Muscle of leg (tissue), 16 donors: Measurements from ENCODE around the gene PSMA5. TPM values are rescaled to one million over a fixed set of nuclear protein-coding genes. Genes with fewer than 3 reads are reported as not detected.
"Not testable (repeated sequence)": the region's sequence is repeated elsewhere in the genome, so short reads cannot be mapped to it uniquely, and the experiment has no call there.

Experiments
- DNase-seq: peaks from one replicate; pipeline ENCODE4 v3.0.0; 2013
- H3K27ac ChIP-seq: one replicate; pipeline ENCODE4 v1.5.1; 2013; ENCODE audit warnings: mild to moderate bottlenecking, low read length, control low read depth
- H3K27me3 ChIP-seq: one replicate; pipeline ENCODE4 v1.6.1; 2013; ENCODE audit warnings: low read length; ENCODE audit not compliant: control insufficient read depth, insufficient read depth
- H3K36me3 ChIP-seq: one replicate; pipeline ENCODE4 v1.6.1; 2013; ENCODE audit warnings: low read length; ENCODE audit not compliant: control insufficient read depth, insufficient read depth
- H3K4me1 ChIP-seq: one replicate; pipeline ENCODE4 v1.6.1; 2013; ENCODE audit warnings: low read length; ENCODE audit not compliant: control insufficient read depth, insufficient read depth
- H3K4me3 ChIP-seq: one replicate; pipeline ENCODE4 v1.5.1; 2013; ENCODE audit warnings: low read length, control low read depth
- H3K9me3 ChIP-seq: replicated peaks from 2 replicates; pipeline ENCODE4 v1.6.1; 2013; ENCODE audit warnings: low read depth, low read length; ENCODE audit not compliant: control insufficient read depth
- WGBS: methylation state at CpG from one replicate; pipeline ENCODE4 v1.1.5; 2013; ENCODE audit warnings: missing lambda C conversion rate; ENCODE audit not compliant: insufficient coverage; 5-methylcytosine and 5-hydroxymethylcytosine counted together
- long read RNA-seq, 11 donors: transcript quantifications; one replicate each; lab custom pipeline, GENCODE V29; 2026
- polyA plus RNA-seq, 8 donors: library from polyadenylated mRNA; unstranded; fragments of 120-200 nt; gene quantifications; one replicate each; pipeline versions ENCODE4 v1.2.1 to v1.2.3, GENCODE V29; 2013; ENCODE audit warnings: inconsistent platforms in 1 of 8, low replicate concordance in 1 of 8; ENCODE audit not compliant: insufficient read length in 8 of 8, insufficient read depth in 1 of 8
- total RNA-seq: library from RNA; stranded (reverse); fragments of 120-200 nt; gene quantifications from one replicate; pipeline ENCODE4 v1.2.4, GENCODE V29; 2013

The PSMA5 gene
- total RNA-seq (62.8 TPM), polyA plus RNA-seq (10 to 100 TPM; 66.1 to 95.9 (median 82.5) TPM)
- long read RNA-seq, donor 1, transcript PSMA5-201 (9 exons, 3,729 nt), result major isoform, 17 of 17 reads
- long read RNA-seq, donor 1, partial matches to known transcripts, result 0 of 17 reads
- long read RNA-seq, donor 1, other reads (novel, unspliced or antisense), result 0 of 17 reads
- long read RNA-seq, donor 2, partial matches to known transcripts, result 0 of 4 reads
- long read RNA-seq, donor 2, other reads (novel, unspliced or antisense), result 0 of 4 reads
- long read RNA-seq, donor 3, transcript PSMA5-201 (9 exons, 3,729 nt), result major isoform, 20 of 20 reads
- long read RNA-seq, donor 3, partial matches to known transcripts, result 0 of 20 reads
- long read RNA-seq, donor 3, other reads (novel, unspliced or antisense), result 0 of 20 reads
- long read RNA-seq, donor 4, transcript PSMA5-201 (9 exons, 3,729 nt), result major isoform, 16 of 17 reads
- long read RNA-seq, donor 4, partial matches to known transcripts, result 0 of 17 reads
- long read RNA-seq, donor 4, other reads (novel, unspliced or antisense), result 0 of 17 reads
- long read RNA-seq, donor 5, transcript PSMA5-201 (9 exons, 3,729 nt), result major isoform, 65 of 78 reads
- long read RNA-seq, donor 5, partial matches to known transcripts, result 0 of 78 reads
- long read RNA-seq, donor 5, other reads (novel, unspliced or antisense), result 13 of 78 reads
- long read RNA-seq, donor 6, transcript PSMA5-201 (9 exons, 3,729 nt), result major isoform, 67 of 88 reads
- long read RNA-seq, donor 6, partial matches to known transcripts, result 0 of 88 reads
- long read RNA-seq, donor 6, other reads (novel, unspliced or antisense), result 21 of 88 reads
- long read RNA-seq, donor 7, transcript PSMA5-201 (9 exons, 3,729 nt), result major isoform, 50 of 60 reads
- long read RNA-seq, donor 7, partial matches to known transcripts, result 5 of 60 reads
- long read RNA-seq, donor 7, other reads (novel, unspliced or antisense), result 5 of 60 reads
- long read RNA-seq, donor 8, transcript PSMA5-201 (9 exons, 3,729 nt), result major isoform, 33 of 33 reads
- long read RNA-seq, donor 8, partial matches to known transcripts, result 0 of 33 reads
- long read RNA-seq, donor 8, other reads (novel, unspliced or antisense), result 0 of 33 reads
- long read RNA-seq, donor 9, transcript PSMA5-201 (9 exons, 3,729 nt), result major isoform, 23 of 23 reads
- long read RNA-seq, donor 9, partial matches to known transcripts, result 0 of 23 reads
- long read RNA-seq, donor 9, other reads (novel, unspliced or antisense), result 0 of 23 reads
- long read RNA-seq, donor 10, transcript PSMA5-201 (9 exons, 3,729 nt), result major isoform, 38 of 51 reads
- long read RNA-seq, donor 10, partial matches to known transcripts, result 0 of 51 reads
- long read RNA-seq, donor 10, other reads (novel, unspliced or antisense), result 12 of 51 reads
- long read RNA-seq, donor 11, transcript PSMA5-201 (9 exons, 3,729 nt), result major isoform, 44 of 44 reads
- long read RNA-seq, donor 11, partial matches to known transcripts, result 0 of 44 reads
- long read RNA-seq, donor 11, other reads (novel, unspliced or antisense), result 0 of 44 reads

GRCh38 chr1:109426281-109427170 is at the start of gene PSMA5:
Gene PSMA5 (minus strand): TSS chr1:109426448. CDS start chr1:109426330, 118 bp downstream.
- peak; percentile 99 for DNase-seq
- Histone ChIP-seq H3K36me3 (no peaks in the 10 kb centered on the region), H3K4me1 (peaks cover 6% of the 10 kb centered on the region), H3K27me3 (no peaks in the 10 kb centered on the region), H3K9me3 (no peaks in the 10 kb centered on the region), H3K4me3 (peak within 1 kb of the TSS; percentile 73), H3K27ac (peak within 1 kb of the TSS; percentile 88)
- under 1% methylated on average over 32 of the region's 50 CpGs for WGBS

GRCh38 chr1:109475261-109475660 is 49.0 kb upstream of the PSMA5 start:
- H3K27ac ChIP-seq, result no peak overlapping the region
- peaks cover 37% of the 10 kb centered on the region for H3K27me3 ChIP-seq
- peaks cover 26% of the 10 kb centered on the region for H3K4me1 ChIP-seq
- 82% methylated on average over 9 of the region's 9 CpGs for WGBS
- no peak overlapping the region for H3K4me3 ChIP-seq
- peaks cover 28% of the 10 kb centered on the region for H3K36me3 ChIP-seq
- DNase-seq, result no peak
- H3K9me3 ChIP-seq, result no peaks in the 10 kb centered on the region

GRCh38 chr1:109474697-109475096 is 48.4 kb upstream of the PSMA5 start:
- Histone ChIP-seq H3K9me3 (no peaks in the 10 kb centered on the region), H3K36me3 (peaks cover 23% of the 10 kb centered on the region), H3K27ac (no peak overlapping the region), H3K4me1 (peaks cover 26% of the 10 kb centered on the region), H3K27me3 (peaks cover 40% of the 10 kb centered on the region), H3K4me3 (no peak overlapping the region)
- DNase-seq, result no peak
- WGBS, result 65% methylated on average over 1 of the region's 1 CpG

- Histone ChIP-seq H3K27ac (peak overlapping the region; percentile 56), H3K27me3 (peaks cover 41% of the 10 kb centered on the region), H3K36me3 (peaks cover 18% of the 10 kb centered on the region), H3K4me1 (peaks cover 18% of the 10 kb centered on the region)
- not testable (repeated sequence) for H3K4me3 ChIP-seq, DNase-seq, H3K9me3 ChIP-seq
- 86% methylated on average over 6 of the region's 12 CpGs for WGBS
These were observed 47.2 kb upstream of the PSMA5 start for GRCh38 chr1:109473284-109474057.

GRCh38 chr1:109472779-109473178 is 46.5 kb upstream of the PSMA5 start:
- H3K27me3 ChIP-seq, result peaks cover 41% of the 10 kb centered on the region
- H3K27ac ChIP-seq, result peak overlapping the region; percentile 56
- peaks cover 18% of the 10 kb centered on the region for H3K4me1 ChIP-seq

GRCh38 chr1:109470245-109470644 is 44.0 kb upstream of the PSMA5 start:
- H3K36me3 ChIP-seq, result peaks cover 2% of the 10 kb centered on the region
- peaks cover 24% of the 10 kb centered on the region for H3K4me1 ChIP-seq
- H3K27me3 ChIP-seq, result peaks cover 54% of the 10 kb centered on the region
- H3K27ac ChIP-seq, result no peak overlapping the region
- no peak overlapping the region for H3K4me3 ChIP-seq
- no peaks in the 10 kb centered on the region for H3K9me3 ChIP-seq
- no peak for DNase-seq
- WGBS, result 29% methylated on average over 2 of the region's 6 CpGs

More at GRCh38 chr1:109472779-109473178, 46.5 kb upstream of the PSMA5 start:
- H3K4me3 ChIP-seq, result no peak overlapping the region
- WGBS, result 35% methylated on average over 2 of the region's 3 CpGs
- DNase-seq, result no peak
- H3K36me3 ChIP-seq, result peaks cover 11% of the 10 kb centered on the region
- H3K9me3 ChIP-seq, result no peaks in the 10 kb centered on the region

- DNase-seq, result no peak
- Histone ChIP-seq H3K27me3 (peaks cover 61% of the 10 kb centered on the region), H3K9me3 (no peaks in the 10 kb centered on the region), H3K36me3 (no peaks in the 10 kb centered on the region), H3K4me1 (peaks cover 22% of the 10 kb centered on the region), H3K4me3 (no peak overlapping the region), H3K27ac (no peak overlapping the region)
- whole genome bisulfite sequencing, result 8% methylated on average over 2 of the region's 2 CpGs
These were observed 42.7 kb upstream of the PSMA5 start for GRCh38 chr1:109468903-109469302.

GRCh38 chr1:109468061-109468460 is 41.8 kb upstream of the PSMA5 start:
- Histone ChIP-seq H3K4me3 (peak overlapping the region; percentile 48), H3K27me3 (peaks cover 61% of the 10 kb centered on the region), H3K9me3 (no peaks in the 10 kb centered on the region), H3K4me1 (peaks cover 19% of the 10 kb centered on the region), H3K27ac (peak overlapping the region; percentile 85), H3K36me3 (no peaks in the 10 kb centered on the region)
- DNase-seq, result no peak
- 67% methylated on average over 1 of the region's 1 CpG for WGBS
